ENCODE results near the gene GABRB3. TPM values are rescaled to one million over a fixed set of nuclear protein-coding genes. Genes with fewer than 3 reads are reported as not detected.

Gene GABRB3
- polyA plus RNA-seq, 1 donor from 2014 or later: 78.3 TPM

- Histone ChIP-seq H3K4me3 (ENCODE audit: low read length) (no peak overlapping the region), H4K20me1 (ENCODE audit: insufficient read depth) (no peaks in the 10 kb centered on the region), H3K4me2 (ENCODE audit: low read length) (no peak overlapping the region), H3K79me2 (replicated peaks; ENCODE audit: insufficient read depth, low read length) (no peaks in the 10 kb centered on the region), H3K9ac (ENCODE audit: low read length) (no peak overlapping the region), H3F3A (ENCODE audit: insufficient read depth, low read length, poor library complexity, severe bottlenecking) (no peaks in the 10 kb centered on the region), H3K9me2 (ENCODE audit: insufficient read depth, low read length) (no peaks in the 10 kb centered on the region), H3K36me3 (ENCODE audit: insufficient read depth, low read length) (peaks cover 19% of the 10 kb centered on the region), H2AFZ (ENCODE audit: low read depth, low read length) (no peak overlapping the region), H3K9me3 (ENCODE audit: low read length) (no peaks in the 10 kb centered on the region), H3K27ac (ENCODE audit: low read length) (no peak overlapping the region), H3K27me3 (ENCODE audit: insufficient read depth, low read depth, low read length) (no peaks in the 10 kb centered on the region)
- TF ChIP-seq REST (IDR thresholded peaks at IDR 0.05; ENCODE audit: borderline replicate concordance) (no peak), POLR2AphosphoS5 (IDR thresholded peaks at IDR 0.05) (no peak), EP300 (conservative IDR thresholded peaks at IDR 0.05; ENCODE audit: poor library complexity, severe bottlenecking) (no peak), RAD21 (conservative IDR thresholded peaks at IDR 0.05) (no peak), MXI1 (conservative IDR thresholded peaks at IDR 0.05; ENCODE audit: poor library complexity, severe bottlenecking) (no peak), TAF1 (IDR thresholded peaks at IDR 0.05; ENCODE audit: low read depth) (no peak), CTCF (IDR thresholded peaks at IDR 0.05; ENCODE audit: poor library complexity, severe bottlenecking) (no peak), EZH2 (IDR thresholded peaks at IDR 0.05; ENCODE audit: borderline replicate concordance, insufficient read depth, low read length, poor library complexity, severe bottlenecking) (no peak), SMC3 (conservative IDR thresholded peaks at IDR 0.05; ENCODE audit: poor library complexity) (no peak)
These were observed 222.0 kb downstream of the GABRB3 start for GRCh38 chr15:26550880-26551279.

- Histone ChIP-seq H3K4me2 (ENCODE audit: low read length) (no peak overlapping the region), H3K27me3 (ENCODE audit: insufficient read depth, low read depth, low read length) (no peaks in the 10 kb centered on the region), H3K36me3 (ENCODE audit: insufficient read depth, low read length) (no peaks in the 10 kb centered on the region)
These were observed 235.2 kb downstream of the GABRB3 start for GRCh38 chr15:26537663-26538062.

More at GRCh38 chr15:26537663-26538062, 235.2 kb downstream of the GABRB3 start:
- H3K4me3 ChIP-seq (ENCODE audit: low read length): no peak overlapping the region
- no peak overlapping the region for H3K27ac ChIP-seq (ENCODE audit: low read length)
- H2AFZ ChIP-seq (ENCODE audit: low read depth, low read length): no peak overlapping the region
- TF ChIP-seq REST (IDR thresholded peaks at IDR 0.05; ENCODE audit: borderline replicate concordance): no peak
- TF ChIP-seq EZH2 (IDR thresholded peaks at IDR 0.05; ENCODE audit: borderline replicate concordance, insufficient read depth, low read length, poor library complexity, severe bottlenecking): no peak
- no peak for TF ChIP-seq SMC3 (conservative IDR thresholded peaks at IDR 0.05; ENCODE audit: poor library complexity)
- no peak for TF ChIP-seq RAD21 (conservative IDR thresholded peaks at IDR 0.05)
- no peak for TF ChIP-seq POLR2AphosphoS5 (IDR thresholded peaks at IDR 0.05)
- no peak for TF ChIP-seq TAF1 (IDR thresholded peaks at IDR 0.05; ENCODE audit: low read depth)
- TF ChIP-seq CTCF (IDR thresholded peaks at IDR 0.05; ENCODE audit: poor library complexity, severe bottlenecking): no peak
- no peak for TF ChIP-seq MXI1 (conservative IDR thresholded peaks at IDR 0.05; ENCODE audit: poor library complexity, severe bottlenecking)
- TF ChIP-seq EP300 (conservative IDR thresholded peaks at IDR 0.05; ENCODE audit: poor library complexity, severe bottlenecking): no peak
- H3K79me2 ChIP-seq (replicated peaks; ENCODE audit: insufficient read depth, low read length): no peaks in the 10 kb centered on the region
- H3K9me3 ChIP-seq (ENCODE audit: low read length): no peaks in the 10 kb centered on the region
- H3K9me2 ChIP-seq (ENCODE audit: insufficient read depth, low read length): no peaks in the 10 kb centered on the region
- H3K9ac ChIP-seq (ENCODE audit: low read length): no peak overlapping the region
- no peaks in the 10 kb centered on the region for H3F3A ChIP-seq (ENCODE audit: insufficient read depth, low read length, poor library complexity, severe bottlenecking)
- no peaks in the 10 kb centered on the region for H4K20me1 ChIP-seq (ENCODE audit: insufficient read depth)
